NCI-H460 (cell line): ENCODE results near the gene ITPR2. TPM values are rescaled to one million over a fixed set of nuclear protein-coding genes. Genes with fewer than 3 reads are reported as not detected.

Experiments
- DNase-seq: peaks from one replicate; pipeline ENCODE4 v3.0.0-alpha.2; 2016; ENCODE audit warnings: low read depth; ENCODE audit errors: extremely low read depth
- total RNA-seq: library from RNA; depleted of rRNA; stranded (reverse); fragments of >200 nt; shearing (Covaris generic); gene quantifications from 2 replicates; pipeline ENCODE4 v1.2.3, GENCODE V29; 2014

ITPR2 gene
- total RNA-seq, 1 experiment from 2014 or later, result 5.5 TPM

DNA sequence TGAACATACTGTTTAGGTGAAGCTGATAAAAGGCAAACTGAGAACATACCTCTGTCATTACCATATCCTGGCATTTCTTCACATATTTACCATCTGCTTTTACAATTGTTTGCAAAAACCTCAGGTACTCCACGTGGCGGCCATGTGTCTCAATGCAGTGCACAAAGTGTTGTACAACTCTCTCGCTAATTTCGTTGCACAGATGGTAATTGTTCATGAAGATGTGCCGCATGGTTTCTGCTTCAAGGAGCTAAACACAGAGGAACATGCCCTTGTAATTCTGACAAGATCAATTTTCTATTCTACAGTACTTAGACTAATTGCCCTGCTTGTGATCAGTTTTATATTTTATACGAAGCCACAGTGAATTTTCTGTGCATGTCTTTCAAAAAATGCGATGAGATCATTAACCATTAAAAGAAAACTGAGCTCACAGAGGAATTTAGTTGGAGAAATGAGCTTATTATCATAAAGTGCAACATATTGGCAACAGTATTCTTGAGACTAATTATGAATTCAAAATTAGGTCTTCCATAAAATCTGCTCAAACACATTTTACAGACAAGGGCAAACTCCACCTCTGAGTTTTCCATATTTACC, 233.8 kb downstream of the ITPR2 start:
- no peak for DNase-seq

GRCh38 chr12:26595806-26596205, 237.2 kb downstream of the ITPR2 start:
- DNase-seq, result no peak

GRCh38 chr12:26580619-26581018, 252.4 kb downstream of the ITPR2 start:
- no peak for DNase-seq

- no peak for DNase-seq
Measured at GRCh38 chr12:26576266-26576665, 256.7 kb downstream of the ITPR2 start.

GRCh38 chr12:26573225-26573909, 259.6 kb downstream of the ITPR2 start:
- no peak for DNase-seq

- no peak for DNase-seq
Measured at GRCh38 chr12:26572137-26572536, 260.9 kb downstream of the ITPR2 start.

DNA sequence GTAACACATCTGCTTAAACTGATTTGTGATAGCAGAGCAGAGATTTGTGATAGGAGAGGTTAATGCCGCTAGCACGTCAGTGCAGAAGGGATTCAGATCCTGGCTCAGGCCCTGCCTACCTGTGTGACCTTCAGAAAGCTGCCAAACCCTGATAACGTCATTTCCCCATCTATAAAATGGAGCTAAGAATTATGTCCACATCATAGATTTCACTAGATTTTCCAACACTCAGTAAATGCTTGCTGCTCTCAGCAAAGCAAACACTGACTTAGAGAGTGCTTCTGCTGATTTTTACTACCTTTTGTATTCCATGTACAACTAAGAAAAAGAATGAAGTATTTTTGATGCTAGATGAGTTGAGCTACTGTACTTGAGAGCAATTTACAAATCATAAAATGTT, 261.4 kb downstream of the ITPR2 start:
- no peak for DNase-seq

GRCh38 chr12:26567126-26567525, 265.9 kb downstream of the ITPR2 start:
- no peak for DNase-seq

DNA sequence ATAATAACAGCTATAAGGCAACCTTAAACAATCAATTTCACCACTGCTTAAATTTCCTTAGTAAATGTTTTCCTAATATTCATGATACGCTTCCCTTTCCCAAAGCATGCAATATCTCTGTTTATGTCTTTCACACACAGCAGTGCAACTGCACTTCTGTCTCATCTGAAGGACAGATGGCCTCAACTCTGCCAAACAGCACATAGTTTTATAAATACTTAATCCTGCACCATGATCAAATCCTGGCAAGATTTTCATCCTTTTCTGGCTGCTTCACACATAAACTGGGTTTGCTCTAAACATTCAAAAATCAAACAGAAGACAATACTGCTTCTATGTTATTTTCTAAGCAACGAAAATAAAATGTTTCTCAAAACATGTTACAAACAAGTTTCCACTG, 266.3 kb downstream of the ITPR2 start:
- DNase-seq, result no peak

- no peak for DNase-seq
Measured at GRCh38 chr12:26566186-26566585, 266.8 kb downstream of the ITPR2 start.

- DNase-seq, result no peak
Measured at GRCh38 chr12:26564391-26564790, 268.6 kb downstream of the ITPR2 start.

DNA sequence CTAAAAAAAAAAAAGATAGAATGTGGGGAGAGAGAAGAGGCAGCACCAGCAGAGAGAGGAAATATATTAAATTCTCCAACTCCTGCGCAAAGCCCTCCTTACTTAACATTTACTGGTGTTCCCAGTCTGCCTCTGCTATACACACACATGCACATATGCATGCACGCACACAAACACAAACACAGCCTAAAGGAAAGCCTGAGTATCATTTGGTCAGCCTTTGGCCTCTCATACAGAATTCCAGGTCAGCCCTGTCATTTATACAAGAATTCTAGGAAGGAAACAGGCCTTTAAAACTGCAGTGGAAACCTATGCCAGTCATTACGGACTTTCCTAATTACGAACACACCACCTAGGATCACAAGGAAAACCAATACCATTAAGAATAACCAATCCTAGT, 269.4 kb downstream of the ITPR2 start:
- no peak for DNase-seq

DNA sequence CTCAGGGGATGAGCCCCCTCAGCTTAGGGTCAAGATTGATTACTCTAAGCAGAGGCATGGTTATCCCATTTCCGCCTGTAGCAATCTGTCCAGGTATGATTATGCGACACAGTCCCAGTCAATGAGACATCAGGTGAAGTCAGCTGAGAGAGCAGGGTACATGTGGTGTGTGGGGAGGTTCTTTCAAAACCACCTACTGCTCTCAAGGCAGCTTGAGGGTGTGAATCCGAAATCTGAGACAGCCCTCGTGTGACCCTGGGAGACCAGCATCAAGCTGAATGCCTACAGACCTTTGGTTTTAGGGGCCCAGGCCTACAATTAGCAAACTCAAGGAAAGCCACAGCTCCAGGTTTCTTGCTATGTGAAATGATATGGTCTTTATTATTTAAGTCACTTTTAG, 275.7 kb downstream of the ITPR2 start:
- no peak for DNase-seq

DNA sequence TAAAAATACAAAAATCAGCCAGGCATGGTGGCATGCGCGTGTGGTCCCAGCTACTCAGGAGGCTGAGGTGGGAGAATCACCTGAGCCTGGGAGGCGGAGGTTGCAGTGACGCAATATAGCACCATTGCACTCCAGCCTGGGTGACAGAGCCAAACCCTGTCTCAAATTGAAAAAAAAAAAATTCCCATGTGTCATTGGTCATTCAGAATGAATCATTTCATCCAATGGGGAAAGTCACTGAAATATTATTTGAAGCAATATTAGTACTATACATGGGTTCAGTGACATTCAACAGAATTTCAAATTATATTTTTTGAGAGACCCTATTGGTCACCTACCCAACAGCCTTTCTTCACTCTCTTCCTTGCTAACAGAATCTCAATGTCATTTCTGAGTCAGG, 276.1 kb downstream of the ITPR2 start:
- DNase-seq, result no peak

GRCh38 chr12:26555139-26555538, 277.9 kb downstream of the ITPR2 start:
- DNase-seq, result no peak

- DNase-seq, result no peak
Measured at GRCh38 chr12:26554332-26554731, 278.7 kb downstream of the ITPR2 start.

GRCh38 chr12:26551385-26551784, 281.6 kb downstream of the ITPR2 start:
- no peak for DNase-seq

DNA sequence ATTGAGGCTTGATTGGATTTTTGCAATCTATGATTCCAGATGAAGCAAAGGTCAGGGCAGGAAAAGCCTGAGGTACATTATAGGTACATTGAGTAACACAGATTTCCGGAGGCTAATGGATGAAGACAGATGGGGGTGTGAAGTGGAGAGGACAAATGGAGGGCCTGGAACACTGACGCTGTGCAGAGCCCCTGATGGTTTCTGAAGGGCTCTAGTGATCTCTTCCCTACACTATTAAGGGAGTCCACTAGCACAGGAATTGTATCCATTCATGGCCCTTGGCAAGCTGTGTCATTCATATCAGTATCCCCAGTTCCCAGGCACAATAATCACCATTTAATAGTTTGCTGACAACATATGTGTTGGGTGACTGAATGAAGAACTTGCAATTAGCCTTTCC, 284.8 kb downstream of the ITPR2 start:
- no peak for DNase-seq

GRCh38 chr12:26546535-26547314, 286.3 kb downstream of the ITPR2 start:
- DNase-seq, result no peak

GRCh38 chr12:26539131-26539530, 293.9 kb downstream of the ITPR2 start:
- DNase-seq, result no peak

GRCh38 chr12:26537651-26538050, 295.3 kb downstream of the ITPR2 start:
- no peak for DNase-seq

GRCh38 chr12:26537126-26537525, 295.9 kb downstream of the ITPR2 start:
- DNase-seq, result no peak
